ENCODE data around the gene ITGB7.

Gene ITGB7

DNA sequence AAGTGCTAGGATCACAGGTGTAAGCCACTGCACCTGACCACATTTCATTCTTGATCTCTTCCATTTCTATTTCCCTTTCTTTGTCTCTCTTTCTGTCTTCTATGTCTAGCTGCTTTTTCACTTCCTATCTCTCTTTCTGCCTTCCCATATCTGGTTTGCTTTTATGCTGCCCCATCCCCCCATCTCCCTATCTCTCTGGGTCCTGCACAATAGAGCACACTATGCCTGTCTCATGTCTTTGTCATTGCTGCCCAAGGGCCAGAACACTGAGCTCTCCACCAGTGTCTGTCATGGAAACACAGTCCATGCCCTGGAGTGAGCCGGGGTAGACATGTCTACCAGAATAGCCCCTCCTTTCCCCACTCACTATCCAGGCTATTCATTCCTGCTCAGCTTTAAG is 37.3 kb upstream of the ITGB7 start:
- no peaks in the 10 kb centered on the region for H3K9me3 ChIP-seq (ENCODE audit: control insufficient read depth, insufficient read depth, low read depth, low read length)
- no peaks in the 10 kb centered on the region for H3K4me1 ChIP-seq (ENCODE audit: control insufficient read depth, insufficient read depth, low read length)
- no peak for TF ChIP-seq ZNF571 (tag by site-specific recombination; IDR thresholded peaks at IDR 0.05)
- TF ChIP-seq, protein P1, sequence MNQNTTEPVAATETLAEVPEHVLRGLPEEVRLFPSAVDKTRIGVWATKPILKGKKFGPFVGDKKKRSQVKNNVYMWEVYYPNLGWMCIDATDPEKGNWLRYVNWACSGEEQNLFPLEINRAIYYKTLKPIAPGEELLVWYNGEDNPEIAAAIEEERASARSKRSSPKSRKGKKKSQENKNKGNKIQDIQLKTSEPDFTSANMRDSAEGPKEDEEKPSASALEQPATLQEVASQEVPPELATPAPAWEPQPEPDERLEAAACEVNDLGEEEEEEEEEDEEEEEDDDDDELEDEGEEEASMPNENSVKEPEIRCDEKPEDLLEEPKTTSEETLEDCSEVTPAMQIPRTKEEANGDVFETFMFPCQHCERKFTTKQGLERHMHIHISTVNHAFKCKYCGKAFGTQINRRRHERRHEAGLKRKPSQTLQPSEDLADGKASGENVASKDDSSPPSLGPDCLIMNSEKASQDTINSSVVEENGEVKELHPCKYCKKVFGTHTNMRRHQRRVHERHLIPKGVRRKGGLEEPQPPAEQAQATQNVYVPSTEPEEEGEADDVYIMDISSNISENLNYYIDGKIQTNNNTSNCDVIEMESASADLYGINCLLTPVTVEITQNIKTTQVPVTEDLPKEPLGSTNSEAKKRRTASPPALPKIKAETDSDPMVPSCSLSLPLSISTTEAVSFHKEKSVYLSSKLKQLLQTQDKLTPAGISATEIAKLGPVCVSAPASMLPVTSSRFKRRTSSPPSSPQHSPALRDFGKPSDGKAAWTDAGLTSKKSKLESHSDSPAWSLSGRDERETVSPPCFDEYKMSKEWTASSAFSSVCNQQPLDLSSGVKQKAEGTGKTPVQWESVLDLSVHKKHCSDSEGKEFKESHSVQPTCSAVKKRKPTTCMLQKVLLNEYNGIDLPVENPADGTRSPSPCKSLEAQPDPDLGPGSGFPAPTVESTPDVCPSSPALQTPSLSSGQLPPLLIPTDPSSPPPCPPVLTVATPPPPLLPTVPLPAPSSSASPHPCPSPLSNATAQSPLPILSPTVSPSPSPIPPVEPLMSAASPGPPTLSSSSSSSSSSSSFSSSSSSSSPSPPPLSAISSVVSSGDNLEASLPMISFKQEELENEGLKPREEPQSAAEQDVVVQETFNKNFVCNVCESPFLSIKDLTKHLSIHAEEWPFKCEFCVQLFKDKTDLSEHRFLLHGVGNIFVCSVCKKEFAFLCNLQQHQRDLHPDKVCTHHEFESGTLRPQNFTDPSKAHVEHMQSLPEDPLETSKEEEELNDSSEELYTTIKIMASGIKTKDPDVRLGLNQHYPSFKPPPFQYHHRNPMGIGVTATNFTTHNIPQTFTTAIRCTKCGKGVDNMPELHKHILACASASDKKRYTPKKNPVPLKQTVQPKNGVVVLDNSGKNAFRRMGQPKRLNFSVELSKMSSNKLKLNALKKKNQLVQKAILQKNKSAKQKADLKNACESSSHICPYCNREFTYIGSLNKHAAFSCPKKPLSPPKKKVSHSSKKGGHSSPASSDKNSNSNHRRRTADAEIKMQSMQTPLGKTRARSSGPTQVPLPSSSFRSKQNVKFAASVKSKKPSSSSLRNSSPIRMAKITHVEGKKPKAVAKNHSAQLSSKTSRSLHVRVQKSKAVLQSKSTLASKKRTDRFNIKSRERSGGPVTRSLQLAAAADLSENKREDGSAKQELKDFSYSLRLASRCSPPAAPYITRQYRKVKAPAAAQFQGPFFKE (tag by site-specific recombination; IDR thresholded peaks at IDR 0.05; ENCODE audit: borderline replicate concordance) = no peak
- TF ChIP-seq ZNF600 (tag by site-specific recombination; IDR thresholded peaks at IDR 0.05) = 0 out of 2 replicates have a peak, but pooled peaks have one; percentile 22
- no peak for TF ChIP-seq SP2 (tag by site-specific recombination; IDR thresholded peaks at IDR 0.05)
- 0 out of 2 replicates have a peak, but pooled peaks have one; percentile 10 for TF ChIP-seq PRDM1 (tag by site-specific recombination; IDR thresholded peaks at IDR 0.05)
- peak; percentile 31; the same call in 1 of the 2 replicates for TF ChIP-seq ZBTB17 (tag by site-specific recombination; IDR thresholded peaks at IDR 0.05)
- H3K36me3 ChIP-seq (ENCODE audit: control insufficient read depth in 2 of 2, insufficient read depth in 1 of 2, low read length in 2 of 2) = no peaks in the 10 kb centered on the region
- H3K4me3 ChIP-seq (ENCODE audit: low read depth, low read length) = no peak overlapping the region
- POLR2A ChIA-PET = interaction anchor here (1.0 to 1.2 kb wide), 3 partner anchors 17 to 24 kb away, joined by 3 to 4 read pairs (median 3); partner anchors contain the start of gene ESPL1
- H3K27ac ChIP-seq (ENCODE audit: extremely low read depth, low read depth, low read length) = no peak overlapping the region
- CTCF ChIA-PET = interaction anchor here (1.0 to 1.2 kb wide), 2 partner anchors 31 to 178 kb away, joined by 3 to 5 read pairs; no protein-coding TSS in a partner anchor

DNA sequence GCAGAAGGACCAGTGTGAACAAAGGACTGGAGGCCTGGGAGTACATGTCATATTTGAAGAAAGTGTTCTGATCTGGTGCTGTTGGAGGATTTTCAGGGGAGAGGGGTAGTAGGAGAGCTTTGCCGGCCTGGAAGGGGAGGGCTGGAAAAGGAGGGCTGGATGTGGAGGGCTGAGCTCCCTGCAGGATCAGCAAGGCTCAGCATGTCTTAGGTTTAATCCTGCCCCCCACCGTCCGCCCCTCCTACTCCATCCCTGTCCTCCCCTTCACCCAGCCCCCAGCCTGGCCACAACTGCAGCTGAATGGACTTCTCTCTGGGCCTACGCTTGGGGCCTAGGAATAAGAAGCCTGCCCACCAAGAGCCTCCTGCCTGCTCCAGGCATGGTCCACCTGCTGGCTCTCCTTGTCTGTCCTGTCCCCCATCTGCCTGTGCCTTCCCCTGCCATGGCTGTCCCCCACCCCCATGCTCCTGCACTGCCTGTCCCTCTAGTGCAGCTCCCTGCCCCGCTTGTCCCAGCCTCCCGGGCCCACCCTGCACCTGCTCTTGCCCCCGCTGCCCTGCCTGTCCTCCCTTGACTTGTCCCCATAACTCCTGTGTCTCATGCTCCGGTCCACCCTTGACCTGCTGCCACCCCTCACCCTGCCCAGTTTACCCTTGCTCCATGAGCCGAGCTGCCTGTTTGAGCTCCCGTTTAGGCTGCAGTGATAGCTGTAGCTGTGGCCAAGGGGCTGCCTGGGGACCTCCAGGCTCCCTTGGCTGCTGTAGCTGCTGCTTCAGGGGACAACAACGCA is 34.8 kb upstream of the ITGB7 start:
- H3K27ac ChIP-seq (ENCODE audit: extremely low read depth, low read depth, low read length) = no peak overlapping the region
- H3K36me3 ChIP-seq (ENCODE audit: control insufficient read depth in 2 of 2, insufficient read depth in 1 of 2, low read length in 2 of 2) = no peaks in the 10 kb centered on the region
- ChIA-PET CTCF (interaction anchor here (0.7 to 4.1 kb wide), 2 partner anchors 22 to 29 kb away, joined by 4 to 14 read pairs; no protein-coding TSS in a partner anchor), POLR2A (interaction anchor here (0.5 kb wide), 1 partner anchor 148 kb away, joined by 6 read pairs; no protein-coding TSS in a partner anchor)
- no peaks in the 10 kb centered on the region for H3K4me1 ChIP-seq (ENCODE audit: control insufficient read depth, insufficient read depth, low read length)
- no peak overlapping the region for H3K4me3 ChIP-seq (ENCODE audit: low read depth, low read length)
- no peaks in the 10 kb centered on the region for H3K9me3 ChIP-seq (ENCODE audit: control insufficient read depth, insufficient read depth, low read depth, low read length)
- TF ChIP-seq ZIC2 (tag by site-specific recombination; IDR thresholded peaks at IDR 0.05) (0 out of 2 replicates have a peak, but pooled peaks have one; percentile 11), ZBTB8A (tag by site-specific recombination; IDR thresholded peaks at IDR 0.05) (0 out of 2 replicates have a peak, but pooled peaks have one; percentile 8), ZNF114 (tag by site-specific recombination; IDR thresholded peaks at IDR 0.05) (no peak), ZBTB48 (tag by site-specific recombination; IDR thresholded peaks at IDR 0.05) (no peak), ZSCAN18 (tag by site-specific recombination; IDR thresholded peaks at IDR 0.05) (no peak), ZNF202 (tag by site-specific recombination; IDR thresholded peaks at IDR 0.05; ENCODE audit: borderline replicate concordance) (no peak), ZNF280D (tag by site-specific recombination; IDR thresholded peaks at IDR 0.05) (no peak), KLF9 (tag by site-specific recombination; IDR thresholded peaks at IDR 0.05; ENCODE audit: low read depth) (no peak), GLI2 (tag by site-specific recombination; IDR thresholded peaks at IDR 0.05; ENCODE audit: borderline replicate concordance, low read depth) (no peak), HOXA7 (CRISPR knock-in tag; IDR thresholded peaks at IDR 0.05; ENCODE audit: borderline replicate concordance) (no peak), ZNF561 (tag by site-specific recombination; IDR thresholded peaks at IDR 0.05; ENCODE audit: borderline replicate concordance) (no peak), EGR2 (tag by site-specific recombination; IDR thresholded peaks at IDR 0.05; ENCODE audit: low read depth) (0 out of 2 replicates have a peak, but pooled peaks have one; percentile 7)
- TF ChIP-seq, protein P2, sequence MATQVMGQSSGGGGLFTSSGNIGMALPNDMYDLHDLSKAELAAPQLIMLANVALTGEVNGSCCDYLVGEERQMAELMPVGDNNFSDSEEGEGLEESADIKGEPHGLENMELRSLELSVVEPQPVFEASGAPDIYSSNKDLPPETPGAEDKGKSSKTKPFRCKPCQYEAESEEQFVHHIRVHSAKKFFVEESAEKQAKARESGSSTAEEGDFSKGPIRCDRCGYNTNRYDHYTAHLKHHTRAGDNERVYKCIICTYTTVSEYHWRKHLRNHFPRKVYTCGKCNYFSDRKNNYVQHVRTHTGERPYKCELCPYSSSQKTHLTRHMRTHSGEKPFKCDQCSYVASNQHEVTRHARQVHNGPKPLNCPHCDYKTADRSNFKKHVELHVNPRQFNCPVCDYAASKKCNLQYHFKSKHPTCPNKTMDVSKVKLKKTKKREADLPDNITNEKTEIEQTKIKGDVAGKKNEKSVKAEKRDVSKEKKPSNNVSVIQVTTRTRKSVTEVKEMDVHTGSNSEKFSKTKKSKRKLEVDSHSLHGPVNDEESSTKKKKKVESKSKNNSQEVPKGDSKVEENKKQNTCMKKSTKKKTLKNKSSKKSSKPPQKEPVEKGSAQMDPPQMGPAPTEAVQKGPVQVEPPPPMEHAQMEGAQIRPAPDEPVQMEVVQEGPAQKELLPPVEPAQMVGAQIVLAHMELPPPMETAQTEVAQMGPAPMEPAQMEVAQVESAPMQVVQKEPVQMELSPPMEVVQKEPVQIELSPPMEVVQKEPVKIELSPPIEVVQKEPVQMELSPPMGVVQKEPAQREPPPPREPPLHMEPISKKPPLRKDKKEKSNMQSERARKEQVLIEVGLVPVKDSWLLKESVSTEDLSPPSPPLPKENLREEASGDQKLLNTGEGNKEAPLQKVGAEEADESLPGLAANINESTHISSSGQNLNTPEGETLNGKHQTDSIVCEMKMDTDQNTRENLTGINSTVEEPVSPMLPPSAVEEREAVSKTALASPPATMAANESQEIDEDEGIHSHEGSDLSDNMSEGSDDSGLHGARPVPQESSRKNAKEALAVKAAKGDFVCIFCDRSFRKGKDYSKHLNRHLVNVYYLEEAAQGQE (tag by site-specific recombination; IDR thresholded peaks at IDR 0.05) = no peak
